Measurements from ENCODE around the gene SELPLG. TPM values are rescaled to one million over a fixed set of nuclear protein-coding genes. Genes with fewer than 3 reads are reported as not detected.

SELPLG gene
- total RNA-seq, 1 donor from 2014 or later = 1.6 TPM

- TF ChIP-seq CTCF (IDR thresholded peaks at IDR 0.05; ENCODE audit: unreplicated experiment) = no peak
- H3K4me1 Mint-ChIP-seq (ENCODE audit: unreplicated experiment) = no peaks in the 10 kb centered on the region
- DNase-seq (ENCODE audit: low spot score) = no peak
- H3K36me3 Mint-ChIP-seq (ENCODE audit: low read depth, unreplicated experiment) = no peaks in the 10 kb centered on the region
- peaks cover 3% of the 10 kb centered on the region for H3K27me3 Mint-ChIP-seq (ENCODE audit: unreplicated experiment)
- H3K27ac Mint-ChIP-seq (ENCODE audit: unreplicated experiment) = no peak overlapping the region
- H3K4me3 Mint-ChIP-seq (ENCODE audit: unreplicated experiment) = no peak overlapping the region
- H3K9me3 Mint-ChIP-seq (ENCODE audit: unreplicated experiment) = no peaks in the 10 kb centered on the region
These were observed 49.1 kb downstream of the SELPLG start for GRCh38 chr12:108584456-108585065.

GRCh38 chr12:108583991-108584390 lies 49.7 kb downstream of the SELPLG start:
- H3K27ac Mint-ChIP-seq (ENCODE audit: unreplicated experiment) = no peak overlapping the region
- H3K4me3 Mint-ChIP-seq (ENCODE audit: unreplicated experiment) = no peak overlapping the region
- peaks cover 3% of the 10 kb centered on the region for H3K27me3 Mint-ChIP-seq (ENCODE audit: unreplicated experiment)
- H3K9me3 Mint-ChIP-seq (ENCODE audit: unreplicated experiment) = no peaks in the 10 kb centered on the region
- DNase-seq (ENCODE audit: low spot score) = no peak
- H3K4me1 Mint-ChIP-seq (ENCODE audit: unreplicated experiment) = peaks cover 2% of the 10 kb centered on the region
- peaks cover 3% of the 10 kb centered on the region for H3K36me3 Mint-ChIP-seq (ENCODE audit: low read depth, unreplicated experiment)
- TF ChIP-seq CTCF (IDR thresholded peaks at IDR 0.05; ENCODE audit: unreplicated experiment) = no peak

- no peak for TF ChIP-seq CTCF (IDR thresholded peaks at IDR 0.05; ENCODE audit: unreplicated experiment)
- peaks cover 11% of the 10 kb centered on the region for H3K36me3 Mint-ChIP-seq (ENCODE audit: low read depth, unreplicated experiment)
- no peak overlapping the region for H3K4me3 Mint-ChIP-seq (ENCODE audit: unreplicated experiment)
- no peaks in the 10 kb centered on the region for H3K9me3 Mint-ChIP-seq (ENCODE audit: unreplicated experiment)
- no peak overlapping the region for H3K27ac Mint-ChIP-seq (ENCODE audit: unreplicated experiment)
- peaks cover 9% of the 10 kb centered on the region for H3K4me1 Mint-ChIP-seq (ENCODE audit: unreplicated experiment)
- no peak for DNase-seq (ENCODE audit: low spot score)
- peaks cover 4% of the 10 kb centered on the region for H3K27me3 Mint-ChIP-seq (ENCODE audit: unreplicated experiment)
These were observed 50.5 kb downstream of the SELPLG start for GRCh38 chr12:108582978-108583770.

GRCh38 chr12:108582509-108582908 lies 51.2 kb downstream of the SELPLG start:
- Mint-ChIP-seq H3K27ac (ENCODE audit: unreplicated experiment) (no peak overlapping the region), H3K27me3 (ENCODE audit: unreplicated experiment) (peaks cover 3% of the 10 kb centered on the region), H3K4me3 (ENCODE audit: unreplicated experiment) (no peak overlapping the region), H3K36me3 (ENCODE audit: low read depth, unreplicated experiment) (peaks cover 11% of the 10 kb centered on the region), H3K4me1 (ENCODE audit: unreplicated experiment) (peaks cover 9% of the 10 kb centered on the region), H3K9me3 (ENCODE audit: unreplicated experiment) (no peaks in the 10 kb centered on the region)
- DNase-seq (ENCODE audit: low spot score) = no peak
- no peak for TF ChIP-seq CTCF (IDR thresholded peaks at IDR 0.05; ENCODE audit: unreplicated experiment)

Measured in endothelial cell (in vitro differentiated cells).